Heart left ventricle (tissue), 16 donors: ENCODE data around the gene LGALS9. TPM values are rescaled to one million over a fixed set of nuclear protein-coding genes. Genes with fewer than 3 reads are reported as not detected.
"Not testable (repeated sequence)": the region's sequence is repeated elsewhere in the genome, so short reads cannot be mapped to it uniquely, and the experiment has no call there.

Experiments used
- ATAC-seq, 4 donors: fragments of 200-7000 bp; cut with Tn5 transposase; one replicate each; pipeline ENCODE4 v1.9.1; 2020 to 2022; ENCODE audit warnings: moderate library complexity in 4 of 4, mild to moderate bottlenecking in 3 of 4, moderate number of reproducible peaks in 1 of 4
- DNase-seq, 5 donors: peaks; one replicate each; pipeline ENCODE4 v3.0.0-alpha.2; 2020
- H3K27ac ChIP-seq, 12 donors: fragments of 200-600 bp; sonication (generic) in 4 of 12; one replicate each; pipeline versions ENCODE4 v1.5.0 to v1.8.0; 2016 to 2022; ENCODE audit warnings: mild to moderate bottlenecking in 2 of 12
- H3K27me3 ChIP-seq, 9 donors: fragments of 200-600 bp; sonication (generic) in 2 of 9; one replicate each; pipeline versions ENCODE4 v1.5.1 to v1.8.0; 2016 to 2022; ENCODE audit warnings: mild to moderate bottlenecking in 3 of 9
- H3K36me3 ChIP-seq, 9 donors: fragments of 200-600 bp; sonication (generic) in 2 of 9; one replicate each; pipeline versions ENCODE4 v1.5.0 to v1.8.0; 2018 to 2022; ENCODE audit warnings: mild to moderate bottlenecking in 2 of 9
- H3K4me1 ChIP-seq, 12 donors: fragments of 200-600 bp; sonication (generic) in 4 of 12; one replicate each; pipeline versions ENCODE4 v1.5.0 to v1.8.0; 2016 to 2022; ENCODE audit warnings: mild to moderate bottlenecking in 3 of 12
- H3K4me3 ChIP-seq, 12 donors: fragments of 200-600 bp; sonication (generic) in 4 of 12; one replicate each; pipeline versions ENCODE4 v1.5.0 to v1.8.0; 2017 to 2022; ENCODE audit warnings: mild to moderate bottlenecking in 9 of 12, moderate library complexity in 4 of 12
- H3K9me3 ChIP-seq, 12 donors: fragments of 200-600 bp; sonication (generic) in 4 of 12; one replicate each; pipeline versions ENCODE4 v1.5.0 to v1.8.0; 2016 to 2022; ENCODE audit warnings: mild to moderate bottlenecking in 1 of 12
- POLR2A ChIP-seq, 2 donors: fragments of 450-650 bp; IDR thresholded peaks; one replicate each; pipeline ENCODE4 v1.6.1; 2017; ENCODE audit warnings: antibody characterized with exemption in 2 of 2, mild to moderate bottlenecking in 2 of 2, moderate library complexity in 2 of 2
- WGBS, 4 donors: extraction: QIAGEN DNeasy Blood & Tissue Kit in 2 of 4; methylation state at CpG; one replicate each; pipeline versions ENCODE4 v1.1.5 to v1.1.7; 2013 to 2018; 5-methylcytosine and 5-hydroxymethylcytosine counted together
- intact Hi-C, 10 donors: fragments of 100-400 bp; cut with DNase I; formaldehyde crosslinking; loops; one replicate each; pipeline versions ENCODE4 v1.11.1 to v1.14.2; 2022
- polyA plus RNA-seq, 2 donors: library from polyadenylated mRNA; stranded (reverse); fragments of 200-250 nt; gene quantifications; one replicate each; pipeline ENCODE4 v1.2.3, GENCODE V29; 2013
- total RNA-seq, 9 donors: library from RNA; depleted of rRNA in 2 of 9; stranded (reverse); fragments of >200 nt in 2 of 9; fragmentation: NEBNext Ultra II Directional in 3 of 9; extraction: Animal tissue kit (Norgen Biotek cat#: 25700) in 3 of 9; gene quantifications; one replicate each; pipeline versions ENCODE4 v1.1.0 to v1.2.4, GENCODE V29; 2016 to 2023
- TF ChIP-seq, protein P1 (sequence below), 12 donors: fragments of 200-600 bp; sonication (generic) in 4 of 12; IDR thresholded peaks; one replicate each; pipeline versions ENCODE4 v1.5.0 to v1.8.0; 2018 to 2022; ENCODE audit warnings: antibody characterized with exemption in 12 of 12, mild to moderate bottlenecking in 5 of 12
- donor health status: ischemic (EF 13 %, LVEDD 7.1; RV severe dilation, severe dysfunction).
- donor health status: healthy with polysubstance abuse.
- donor health status: DM: no; HTN: yes; CAD: no.
- donor health status: DM: no; HTN: no; CAD: no.
- donor health status: ischemic (EF 25% LVEDD 6.9; RV normal size, moderate dysfunction).
- donor health status: ischemic (EF 25% LVEDD 5.7; RV mildly dilated, moderate dysfunction).
- donor health status: healthy.
- donor health status: DM: yes; HTN: yes; CAD: no.
- donor health status: ischemic (EF 35%, LVEDD 5.7; RV mildly dilated, moderate dysfunction).
- donor health status: nonischemic (EF 11% LVEDD 7.7; RV severe dilation, severe dysfunction).
- donor health status: DM: yes; HTN: yes; CAD: no.
- donor health status: PGD.
- donor health status: ischemic (EF 29% LVEDD 5.4; RV normal size, mild dysfunction).
- donor health status: nonischemic (EF 23%, LVEDD 6.1; RV moderate dilation, normal function).

The LGALS9 gene
- total and polyA plus RNA-seq, 11 donors = 7.9 to 173 (median 22.1) TPM

DNA sequence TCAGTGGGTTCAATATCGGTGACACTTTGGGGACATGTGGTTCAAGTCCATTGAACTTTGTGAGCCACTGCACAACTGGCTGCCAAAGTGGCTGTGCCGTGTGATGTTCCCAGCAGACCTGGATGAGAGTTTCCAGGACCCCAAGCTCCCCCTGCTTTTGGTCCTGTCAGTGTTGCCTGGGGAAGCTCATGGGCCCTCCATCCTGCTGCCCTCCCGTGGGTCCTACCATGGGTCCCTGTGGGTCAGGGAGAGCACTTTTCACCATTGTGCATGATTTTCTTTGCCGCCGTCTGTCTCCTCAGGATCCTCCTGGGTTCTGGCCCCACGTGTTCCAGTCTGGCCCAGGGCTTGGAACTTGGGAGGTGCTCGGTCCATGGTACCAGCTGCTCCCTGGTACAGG is 38.1 kb downstream of the LGALS9 start:
- no peaks in the 10 kb centered on the region for H3K4me1 ChIP-seq
- no peak overlapping the region for H3K27ac ChIP-seq
- ATAC-seq (no peak), DNase-seq (no peak)
- 83 to 95% (median 86%) methylated on average over 6 to 7 of the region's 7 CpGs for WGBS, 4 donors
- H3K4me3 ChIP-seq = no peak overlapping the region
- H3K9me3 ChIP-seq = no peaks in the 10 kb centered on the region
- TF ChIP-seq, protein P1, sequence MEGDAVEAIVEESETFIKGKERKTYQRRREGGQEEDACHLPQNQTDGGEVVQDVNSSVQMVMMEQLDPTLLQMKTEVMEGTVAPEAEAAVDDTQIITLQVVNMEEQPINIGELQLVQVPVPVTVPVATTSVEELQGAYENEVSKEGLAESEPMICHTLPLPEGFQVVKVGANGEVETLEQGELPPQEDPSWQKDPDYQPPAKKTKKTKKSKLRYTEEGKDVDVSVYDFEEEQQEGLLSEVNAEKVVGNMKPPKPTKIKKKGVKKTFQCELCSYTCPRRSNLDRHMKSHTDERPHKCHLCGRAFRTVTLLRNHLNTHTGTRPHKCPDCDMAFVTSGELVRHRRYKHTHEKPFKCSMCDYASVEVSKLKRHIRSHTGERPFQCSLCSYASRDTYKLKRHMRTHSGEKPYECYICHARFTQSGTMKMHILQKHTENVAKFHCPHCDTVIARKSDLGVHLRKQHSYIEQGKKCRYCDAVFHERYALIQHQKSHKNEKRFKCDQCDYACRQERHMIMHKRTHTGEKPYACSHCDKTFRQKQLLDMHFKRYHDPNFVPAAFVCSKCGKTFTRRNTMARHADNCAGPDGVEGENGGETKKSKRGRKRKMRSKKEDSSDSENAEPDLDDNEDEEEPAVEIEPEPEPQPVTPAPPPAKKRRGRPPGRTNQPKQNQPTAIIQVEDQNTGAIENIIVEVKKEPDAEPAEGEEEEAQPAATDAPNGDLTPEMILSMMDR (IDR thresholded peaks at IDR 0.05) = no peak
- no peak for TF ChIP-seq POLR2A (IDR thresholded peaks at IDR 0.05)
- H3K27me3 ChIP-seq = no peaks in the 10 kb centered on the region
- H3K36me3 ChIP-seq = no peaks in the 10 kb centered on the region
- intact Hi-C loops = loop anchor here in 2 of 10 donors (5.0 to 10.0 kb wide), 2 partner anchors 206 to 208 kb away; no protein-coding TSS in a partner anchor

DNA sequence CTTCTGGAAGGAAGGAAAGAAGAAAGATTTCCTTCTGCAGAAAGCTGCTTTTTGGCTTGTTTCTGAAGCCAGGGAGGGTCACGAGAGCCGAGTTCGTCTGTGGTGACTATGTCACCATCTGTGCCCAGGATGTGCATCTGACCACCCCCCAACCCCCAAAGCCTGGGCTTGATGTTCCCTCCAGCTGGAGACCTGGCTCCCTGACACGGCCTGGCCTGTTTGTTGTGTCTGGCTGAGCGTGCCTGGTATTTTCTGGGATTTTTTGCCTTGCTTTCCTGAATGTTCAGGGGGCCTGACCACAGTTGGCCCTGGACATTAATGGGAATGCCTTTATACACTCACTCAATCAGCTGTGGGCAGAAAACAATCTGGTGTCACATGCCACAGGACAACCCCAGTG is 38.9 kb downstream of the LGALS9 start:
- no peak for ATAC-seq
- no peak for DNase-seq
- no peak for TF ChIP-seq POLR2A (IDR thresholded peaks at IDR 0.05)
- WGBS, 4 donors = 48 to 67% (median 59%) methylated on average over 5 of the region's 5 CpGs
- intact Hi-C loops = loop anchor here in 3 of 10 donors (5.0 to 10.0 kb wide), 3 partner anchors 195 to 207 kb away; no protein-coding TSS in a partner anchor
- Histone ChIP-seq H3K4me3 (no peak overlapping the region), H3K36me3 (no peaks in the 10 kb centered on the region), H3K4me1 (no peaks in the 10 kb centered on the region), H3K27ac (no peak overlapping the region), H3K27me3 (no peaks in the 10 kb centered on the region), H3K9me3 (no peaks in the 10 kb centered on the region)

- Histone ChIP-seq H3K27ac (no peak overlapping the region), H3K4me3 (no peak overlapping the region), H3K9me3 (no peaks in the 10 kb centered on the region), H3K4me1 (no peaks in the 10 kb centered on the region), H3K36me3 (no peaks in the 10 kb centered on the region), H3K27me3 (no peaks in the 10 kb centered on the region)
- ATAC-seq (no peak), DNase-seq (no peak)
- whole genome bisulfite sequencing, 4 donors = 79 to 84% (median 82%) methylated on average over 11 to 12 of the region's 12 CpGs
- intact Hi-C loops = loop anchor here in 1 of 10 donors (10.0 kb wide), 1 partner anchor 194 kb away; no protein-coding TSS in a partner anchor
- TF ChIP-seq, protein P1 (IDR thresholded peaks at IDR 0.05) = no peak
- TF ChIP-seq POLR2A (IDR thresholded peaks at IDR 0.05) = no peak
Measured at GRCh38 chr17:27670791-27671590, 40.0 kb downstream of the LGALS9 start.

GRCh38 chr17:27671591-27671910 is 40.6 kb downstream of the LGALS9 start:
- WGBS, 4 donors = 86 to 95% (median 91%) methylated on average over 2 of the region's 2 CpGs

DNA sequence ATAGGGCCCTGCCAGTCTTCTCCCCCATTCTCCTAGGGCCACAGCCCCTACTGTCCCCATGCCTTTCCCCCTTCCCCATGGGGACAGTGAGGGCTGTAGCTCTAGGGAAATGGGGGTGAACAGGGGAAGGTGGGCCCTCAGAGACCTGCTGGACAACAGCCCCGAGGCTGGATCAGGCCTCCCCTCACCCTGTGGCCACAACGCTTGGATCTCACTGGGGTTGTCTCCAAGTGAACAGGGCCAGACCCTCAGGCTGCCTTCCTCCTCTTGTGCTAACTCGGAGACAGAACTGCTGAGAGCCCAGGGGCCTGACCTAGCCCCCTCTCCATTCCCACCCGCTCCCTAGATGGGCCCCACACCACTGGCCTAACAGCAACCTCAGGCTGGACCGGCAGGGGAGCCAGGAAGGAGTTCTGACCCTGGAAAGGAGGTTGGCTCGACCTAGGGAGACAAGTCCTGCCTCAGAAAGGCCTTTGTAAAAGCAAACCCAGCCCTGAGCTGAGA is 41.0 kb downstream of the LGALS9 start:
- intact Hi-C loops = loop anchor here in 1 of 10 donors (10.0 kb wide), 1 partner anchor 193 kb away; no protein-coding TSS in a partner anchor
- H3K27ac ChIP-seq, H3K36me3 ChIP-seq, H3K4me3 ChIP-seq, H3K4me1 ChIP-seq, ATAC-seq, H3K27me3 ChIP-seq, DNase-seq, H3K9me3 ChIP-seq: not testable (repeated sequence)
- WGBS, 4 donors = 62 to 86% (median 69%) methylated on average over 4 to 6 of the region's 6 CpGs

More at GRCh38 chr17:27671591-27671910, 40.6 kb downstream of the LGALS9 start:
- H3K9me3 ChIP-seq = no peaks in the 10 kb centered on the region
- intact Hi-C loops = loop anchor here in 1 of 10 donors (10.0 kb wide), 1 partner anchor 193 kb away; no protein-coding TSS in a partner anchor
- H3K27ac ChIP-seq = no peak overlapping the region
- ATAC-seq = no peak
- H3K36me3 ChIP-seq = no peaks in the 10 kb centered on the region
- no peak for DNase-seq
- H3K4me1 ChIP-seq = no peaks in the 10 kb centered on the region
- TF ChIP-seq, protein P1 (IDR thresholded peaks at IDR 0.05) = no peak
- TF ChIP-seq POLR2A (IDR thresholded peaks at IDR 0.05) = no peak
- H3K4me3 ChIP-seq = no peak overlapping the region
- H3K27me3 ChIP-seq = no peaks in the 10 kb centered on the region
